GM18508 (cell line): ENCODE measurements around the gene PRKCH.

Experiments
- ATAC-seq: cut with Tn5 transposase; IDR thresholded peaks from one replicate; pipeline ENCODE4 v1.9.1; 2021; ENCODE audit warnings: moderate number of reproducible peaks; ENCODE audit not compliant: insufficient read depth, unreplicated experiment

The PRKCH gene

DNA sequence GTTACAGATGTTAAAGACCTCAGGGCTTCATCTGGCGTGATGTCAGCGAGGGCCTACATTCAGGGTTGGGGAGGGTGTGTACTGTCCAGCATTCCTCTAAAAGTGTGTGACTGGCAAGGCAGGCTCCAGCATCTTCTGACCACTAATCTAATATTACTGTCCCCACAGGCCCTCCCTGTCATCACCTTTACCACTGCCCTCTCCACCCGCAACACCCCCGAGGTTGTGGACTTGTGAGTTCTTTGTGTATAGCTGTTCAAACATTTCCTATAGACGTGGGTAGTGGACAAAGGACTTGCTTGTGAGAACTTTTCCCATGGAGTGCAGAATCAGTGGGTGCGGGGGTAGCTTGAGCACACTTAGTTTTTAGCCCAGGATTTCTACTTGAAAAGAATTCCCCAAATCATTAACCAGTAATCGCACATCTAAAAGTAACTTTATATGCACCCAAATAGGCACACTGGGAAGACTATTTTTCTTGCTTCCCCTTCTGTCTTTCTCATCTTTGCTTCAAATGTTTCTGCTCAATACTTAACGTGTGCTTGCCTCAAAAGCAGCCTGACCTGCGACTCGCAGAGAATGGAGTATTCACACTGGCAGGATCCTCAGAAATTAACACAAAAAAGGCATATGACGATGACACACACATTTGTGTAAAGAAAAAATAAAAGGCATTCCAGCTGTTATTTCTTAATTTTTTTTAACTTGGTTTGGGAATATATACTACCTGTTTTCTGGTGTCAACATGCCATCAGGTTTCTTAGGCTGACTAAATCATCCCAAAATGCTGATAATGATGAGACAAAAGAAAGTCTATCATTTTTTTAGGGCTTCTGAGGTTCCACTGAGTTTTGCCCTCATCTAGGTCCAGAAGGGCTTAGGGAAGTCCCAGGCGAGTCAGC is 215.5 kb downstream of the PRKCH start:
- no peak for ATAC-seq

- no peak for ATAC-seq
These were observed 216.4 kb downstream of the PRKCH start for GRCh38 chr14:61537563-61538463.

DNA sequence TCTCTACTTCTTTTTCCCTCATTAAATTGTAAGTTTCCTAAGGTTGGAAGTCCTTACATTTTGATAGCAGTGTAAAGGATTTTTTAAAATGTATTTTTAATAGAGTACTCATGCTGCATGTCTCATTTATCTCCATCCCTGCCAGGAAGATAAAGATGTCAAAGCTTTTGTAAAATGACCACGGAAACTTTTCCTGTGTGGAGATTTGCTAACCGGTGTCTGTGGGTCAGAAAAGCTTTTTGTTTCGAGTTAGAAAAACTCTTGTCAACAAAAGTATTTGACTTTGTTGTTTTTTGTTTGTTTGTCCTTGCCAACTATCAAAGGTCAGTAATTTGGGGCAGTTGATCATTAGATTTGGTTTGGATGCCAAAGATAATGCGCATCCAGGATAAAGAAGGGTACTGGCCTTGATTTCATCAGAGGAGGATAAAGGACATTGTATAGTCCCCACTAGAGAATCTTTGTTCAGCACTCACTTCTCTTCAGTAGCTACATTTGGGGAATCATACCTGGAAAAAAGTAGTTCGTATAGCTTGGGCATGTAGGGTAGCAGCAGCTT is 217.2 kb downstream of the PRKCH start:
- no peak for ATAC-seq

DNA sequence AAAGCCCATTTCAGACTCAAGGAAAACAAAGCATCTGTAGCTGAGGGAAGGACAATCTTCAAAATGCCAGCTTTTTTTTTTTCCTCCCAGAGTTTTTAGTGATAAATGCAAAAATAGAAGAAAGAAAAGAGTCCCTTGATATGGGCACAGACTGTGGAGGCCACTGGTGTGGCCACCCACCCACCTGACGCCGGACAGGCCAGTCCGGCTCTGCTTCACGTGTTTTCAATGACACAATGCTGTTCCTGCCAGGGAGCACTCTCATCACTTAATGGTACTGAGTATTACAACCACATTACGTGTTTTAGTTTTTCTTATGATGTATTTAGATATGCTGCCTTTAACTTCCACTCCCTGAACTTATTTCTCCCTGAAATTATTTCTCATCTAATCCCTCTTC is 218.3 kb downstream of the PRKCH start:
- ATAC-seq = no peak

DNA sequence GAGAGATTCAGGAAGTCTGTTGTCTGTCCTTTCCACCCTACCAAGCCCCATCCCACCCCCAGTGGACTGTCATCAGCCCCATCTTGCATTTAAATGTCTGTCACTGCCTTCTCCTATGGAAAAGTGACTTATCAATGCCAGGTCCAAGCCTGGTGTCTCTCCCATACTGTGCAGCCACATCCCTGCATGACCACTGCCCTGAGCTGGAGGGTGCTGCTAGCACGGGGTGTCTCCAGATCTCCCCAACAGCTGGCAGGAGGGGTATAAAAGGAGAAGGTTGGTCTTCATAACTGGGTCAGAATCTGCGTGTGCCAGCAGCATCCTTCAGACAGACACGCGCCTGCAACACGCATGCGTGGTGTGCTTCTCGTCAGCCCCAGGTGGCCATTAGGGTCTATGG is 219.6 kb downstream of the PRKCH start:
- no peak for ATAC-seq

DNA sequence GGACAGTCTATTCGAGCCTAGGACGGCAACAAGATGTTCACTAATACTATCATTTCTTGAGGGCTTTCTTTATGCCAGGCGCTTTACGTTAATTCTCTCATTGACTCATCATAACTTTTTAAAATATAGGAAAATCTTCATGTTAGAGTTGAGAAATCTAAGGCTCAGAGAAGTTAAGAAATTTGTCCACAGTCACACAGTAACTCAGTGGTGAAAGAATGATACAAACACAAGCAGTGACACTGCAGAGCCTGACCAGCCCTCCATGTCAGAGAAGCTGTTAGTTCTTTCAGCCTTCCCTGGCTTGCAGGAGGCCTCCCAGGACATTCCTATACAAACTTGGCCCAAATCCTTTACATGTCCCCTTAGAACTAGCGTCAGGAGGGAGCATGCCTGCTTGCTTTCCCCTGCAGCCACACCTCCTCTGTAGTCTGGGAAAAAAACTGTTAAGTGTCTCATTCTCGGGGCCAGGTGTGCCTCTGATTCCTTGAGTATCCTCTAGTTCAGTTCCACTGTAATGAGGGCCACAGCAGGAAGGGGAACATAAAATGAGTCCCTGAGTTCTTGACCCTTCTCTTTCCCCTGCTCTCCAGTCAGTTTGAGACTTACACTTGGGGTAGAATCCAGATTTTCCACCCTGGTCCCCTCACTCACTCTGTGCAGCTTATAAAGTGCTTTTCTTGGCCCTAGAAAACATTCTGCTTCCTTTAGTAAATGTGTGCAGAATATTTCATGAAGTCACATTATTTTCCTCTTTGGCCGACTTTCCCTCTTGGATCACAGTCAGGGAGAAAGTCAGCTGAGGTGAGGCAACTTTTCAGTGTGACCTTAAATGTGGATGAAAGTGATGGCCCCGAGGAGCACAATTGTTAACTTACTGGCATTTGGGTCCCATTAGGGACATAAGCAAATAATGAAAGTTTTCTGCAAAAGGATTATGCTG is 221.7 kb downstream of the PRKCH start:
- ATAC-seq = no peak

GRCh38 chr14:61543946-61544345 is 222.6 kb downstream of the PRKCH start:
- no peak for ATAC-seq

DNA sequence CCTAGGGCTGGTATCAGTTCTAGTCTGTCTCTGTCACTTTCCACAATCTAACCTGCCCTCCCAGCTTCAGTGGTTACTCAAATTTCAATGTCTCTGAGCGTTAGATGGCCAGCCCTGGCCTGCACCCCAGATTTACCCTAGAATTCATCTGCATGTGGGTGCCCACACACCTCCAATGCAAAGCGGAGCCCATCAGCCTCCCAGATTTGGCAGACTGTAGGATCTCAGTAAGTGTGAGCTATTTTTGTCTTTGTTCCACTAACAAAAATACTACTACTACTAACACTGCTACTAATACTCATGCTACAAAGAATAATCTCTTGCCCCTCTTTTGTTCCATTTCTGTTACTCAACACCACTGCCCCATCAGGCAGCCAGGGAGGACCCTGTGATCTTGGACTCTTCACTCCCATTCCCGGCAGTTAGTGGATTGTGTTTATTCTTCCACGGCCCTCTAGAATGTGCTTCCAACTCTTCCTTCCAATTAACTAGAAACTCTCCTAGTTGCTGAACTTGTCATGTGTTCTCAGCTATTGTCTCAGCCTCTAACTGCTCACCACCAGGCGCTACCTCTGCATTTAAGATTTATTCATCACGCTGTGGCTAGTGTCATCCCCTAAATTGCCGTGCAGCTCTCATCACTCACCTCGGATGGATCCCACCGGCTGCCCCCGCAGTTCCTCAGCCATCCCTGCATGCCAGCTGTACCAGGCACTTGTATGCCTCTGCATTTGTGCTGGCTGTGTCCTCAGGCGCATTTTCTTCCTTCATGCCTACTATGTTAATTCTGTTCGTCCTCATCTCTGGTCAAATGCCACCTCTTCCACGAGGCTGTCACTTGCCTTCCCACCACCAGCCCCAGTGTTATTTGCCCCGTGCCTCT is 223.3 kb downstream of the PRKCH start:
- ATAC-seq = no peak

DNA sequence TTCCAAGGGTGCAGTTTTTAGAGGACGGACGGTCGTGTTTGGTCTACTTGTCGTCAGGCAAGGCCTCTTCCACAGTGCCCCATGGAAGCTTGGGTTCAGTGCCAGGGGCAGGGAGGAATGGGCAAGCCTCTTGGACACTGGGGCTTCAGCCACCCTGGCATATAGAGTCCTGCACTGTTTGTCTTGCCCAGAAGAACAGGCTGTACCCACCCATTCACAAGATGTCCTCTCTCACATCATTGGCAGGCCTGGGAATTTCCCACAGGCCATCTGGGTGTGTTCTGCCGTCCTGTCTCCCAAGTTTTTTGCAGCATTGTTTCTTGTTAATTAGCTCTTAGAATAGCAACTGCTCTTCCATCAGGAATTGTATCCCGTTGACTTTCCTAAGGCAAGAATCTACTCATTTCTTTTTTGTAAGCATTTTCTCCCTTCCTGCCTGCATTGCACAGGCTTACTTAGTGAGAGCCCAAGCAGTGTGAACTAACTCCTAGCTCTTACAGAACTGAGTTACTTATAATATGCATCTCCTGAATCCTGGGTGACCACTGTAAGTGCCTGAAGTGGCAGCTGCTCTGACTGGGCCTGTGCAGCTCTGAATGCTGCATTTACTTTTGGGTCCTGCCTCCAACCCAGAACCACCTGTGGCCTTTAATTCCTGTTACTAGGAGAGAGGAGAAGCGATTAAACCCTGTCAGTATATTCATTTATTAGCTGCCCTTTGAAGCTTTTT is 224.5 kb downstream of the PRKCH start:
- no peak for ATAC-seq

GRCh38 chr14:61547186-61548069 is 226.0 kb downstream of the PRKCH start:
- ATAC-seq = no peak

GRCh38 chr14:61549425-61549824 is 228.0 kb downstream of the PRKCH start:
- no peak for ATAC-seq

GRCh38 chr14:61551384-61551783 is 230.0 kb downstream of the PRKCH start:
- ATAC-seq = no peak

- no peak for ATAC-seq
These were observed 230.9 kb downstream of the PRKCH start for GRCh38 chr14:61552241-61552640.

DNA sequence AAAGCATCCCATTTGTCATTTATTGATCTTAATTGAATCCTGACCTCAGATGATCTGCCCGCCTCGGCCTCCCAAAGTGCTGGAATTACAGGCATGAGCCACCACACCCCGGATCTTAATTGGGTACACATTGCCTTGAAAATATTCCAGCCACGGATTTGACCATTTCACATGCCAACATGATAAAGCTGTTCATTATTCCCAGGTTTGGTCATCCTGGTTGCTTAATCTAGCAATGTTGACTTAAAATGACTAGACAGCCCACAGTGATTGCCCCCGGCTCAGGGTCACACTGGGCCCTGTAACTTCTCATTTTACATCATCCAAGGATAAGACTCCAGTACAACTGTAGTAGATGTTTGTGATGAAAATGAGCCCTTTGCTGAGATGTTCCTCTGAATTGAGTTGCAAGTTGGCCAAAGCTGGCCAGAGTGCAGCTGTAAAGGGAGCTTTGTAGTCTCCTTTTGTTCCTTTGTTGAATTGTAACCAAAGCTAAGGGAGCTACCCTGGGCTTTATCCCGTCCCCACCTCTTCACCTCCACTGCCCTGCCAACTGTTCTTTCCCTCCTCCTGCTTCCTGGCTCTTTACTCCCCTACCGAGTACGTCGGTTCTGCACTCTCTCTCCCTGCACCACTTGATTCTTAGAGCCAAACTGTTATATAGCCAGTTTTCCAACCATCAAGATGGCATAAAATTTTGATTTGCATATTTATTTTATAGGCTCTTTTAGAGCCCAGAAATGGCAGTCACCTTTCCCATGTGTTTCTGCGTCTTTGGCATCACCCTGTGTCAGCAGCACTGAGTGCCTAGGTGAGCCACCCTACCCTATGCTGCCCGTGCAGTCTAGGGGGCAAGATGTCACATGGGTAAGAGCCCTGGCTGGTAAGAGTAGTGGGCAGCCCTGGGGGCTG is 232.6 kb downstream of the PRKCH start:
- ATAC-seq = no peak

DNA sequence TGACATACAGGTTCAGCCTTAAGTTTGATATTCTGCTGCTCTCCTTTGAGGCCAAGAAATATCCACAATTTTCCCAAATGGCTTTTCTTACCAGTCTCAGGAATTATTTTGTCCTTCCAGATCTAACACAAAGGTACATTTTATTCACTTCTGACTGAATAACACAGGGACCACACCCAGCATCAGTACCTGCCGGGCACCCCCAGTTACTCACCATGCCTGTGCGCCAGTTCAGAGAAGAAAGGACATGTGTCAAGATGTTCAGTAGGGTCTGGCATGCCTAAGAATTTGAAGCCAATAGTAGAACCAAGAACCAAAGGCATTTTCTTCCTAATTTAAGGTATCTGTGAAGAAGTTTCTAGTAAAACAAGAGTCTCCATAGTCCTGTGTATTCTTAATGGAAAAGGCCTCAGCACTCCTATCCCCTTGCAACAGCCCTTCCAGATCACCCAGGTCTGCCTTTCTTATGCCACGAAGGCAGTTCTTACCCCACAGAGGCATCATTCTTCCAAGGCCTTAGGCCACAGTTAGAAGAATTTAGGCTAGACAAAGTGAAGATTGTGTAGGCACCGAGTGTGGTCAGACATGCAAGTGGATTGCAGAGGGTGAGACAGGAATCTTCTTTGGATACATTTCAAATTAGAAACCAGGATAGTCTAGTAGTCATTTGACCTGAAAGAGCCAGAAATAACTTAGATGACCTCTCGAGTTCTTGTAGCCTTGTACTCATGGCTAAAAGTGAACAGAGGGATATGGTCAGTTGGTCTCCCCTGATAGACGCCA is 233.9 kb downstream of the PRKCH start:
- no peak for ATAC-seq

DNA sequence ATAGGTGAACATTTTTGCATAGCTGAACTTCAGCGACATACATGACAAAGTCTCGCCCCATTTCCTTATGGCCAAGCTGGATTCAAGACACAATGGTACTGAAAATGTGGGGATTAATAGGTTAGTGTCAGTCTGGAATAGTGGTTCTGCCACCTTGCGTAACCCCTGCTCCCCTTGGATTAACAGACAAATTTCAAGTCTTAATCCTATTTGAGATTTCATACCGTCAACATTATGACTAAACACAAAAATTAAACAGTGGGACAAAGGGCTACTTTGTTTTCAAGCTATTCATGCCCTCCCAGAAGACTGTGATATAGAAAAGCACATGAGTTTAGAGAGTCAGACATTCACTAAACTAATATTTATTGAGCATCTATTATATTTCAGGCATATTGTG is 235.1 kb downstream of the PRKCH start:
- ATAC-seq = no peak
